Right lobe of liver (tissue), 6 donors: ENCODE data around the gene ACSF2. TPM values are rescaled to one million over a fixed set of nuclear protein-coding genes. Genes with fewer than 3 reads are reported as not detected.
A peak's percentile ranks its signal among the peaks of the same experiment; 100 is the strongest.
"Not testable (repeated sequence)": the region's sequence is repeated elsewhere in the genome, so short reads cannot be mapped to it uniquely, and the experiment has no call there.

Experiments used
- ATAC-seq, 4 donors: fragments of 200-7000 bp; cut with Tn5 transposase; one replicate each; pipeline ENCODE4 v1.9.1; 2020; ENCODE audit warnings: mild to moderate bottlenecking in 4 of 4, moderate library complexity in 4 of 4
- DNase-seq, 3 donors: peaks; one replicate each; pipeline ENCODE4 v3.0.0-alpha.2; 2020
- H3K27ac ChIP-seq, 3 donors: fragments of 200-600 bp; one replicate each; pipeline ENCODE4 v1.8.0; 2022
- H3K27me3 ChIP-seq, 2 donors: fragments of 200-600 bp; one replicate each; pipeline ENCODE4 v1.8.0; 2022
- H3K36me3 ChIP-seq, 4 donors: fragments of 200-600 bp; sonication (generic) in 1 of 4; one replicate each; pipeline versions ENCODE4 v1.5.1 to v1.8.0; 2017 to 2022; ENCODE audit warnings: control low read depth in 1 of 4
- H3K4me1 ChIP-seq, 4 donors: fragments of 200-600 bp; sonication (generic) in 1 of 4; one replicate each; pipeline versions ENCODE4 v1.5.1 to v1.8.0; 2017 to 2022; ENCODE audit warnings: control low read depth in 1 of 4
- H3K4me3 ChIP-seq, 3 donors: fragments of 200-600 bp; one replicate each; pipeline ENCODE4 v1.8.0; 2022
- H3K9me3 ChIP-seq, 4 donors: fragments of 200-600 bp; sonication (generic) in 1 of 4; one replicate each; pipeline versions ENCODE4 v1.5.1 to v1.8.0; 2017 to 2022; ENCODE audit warnings: control low read depth in 1 of 4
- CTCF ChIP-seq, 4 donors: fragments of 200-600 bp in 3 of 4; fragments of 450-650 bp in 1 of 4; IDR thresholded peaks; one replicate each; pipeline versions ENCODE4 v1.5.1 to v1.8.0; 2016 to 2022; ENCODE audit warnings: antibody characterized with exemption in 4 of 4, mild to moderate bottlenecking in 2 of 4
- POLR2A ChIP-seq: fragments of 450-650 bp; IDR thresholded peaks from one replicate; pipeline ENCODE4 v1.6.1; 2017; ENCODE audit warnings: antibody characterized with exemption, mild to moderate bottlenecking
- WGBS: methylation state at CpG from one replicate; pipeline ENCODE4 v1.1.6; 2018; ENCODE audit warnings: low coverage, low lambda C conversion rate; ENCODE audit not compliant: insufficient coverage; ENCODE audit errors: missing lambda C conversion rate; 5-methylcytosine and 5-hydroxymethylcytosine counted together
- intact Hi-C, 2 donors: fragments of 100-400 bp; cut with DNase I; formaldehyde crosslinking; loops; one replicate each; pipeline versions ENCODE4 v1.11.2 to v1.14.1; 2022
- total RNA-seq, 6 experiments: library from RNA; depleted of rRNA in 2 of 6; stranded (reverse); fragments of >200 nt in 2 of 6; fragmentation: NEBNext Ultra II Directional in 3 of 6; extraction: Animal tissue kit (Norgen Biotek cat#: 25700) in 3 of 6; gene quantifications; one replicate each; pipeline versions ENCODE4 v1.1.0 to v1.2.4, GENCODE V29; 2016 to 2023
- donor health status: DM: no; HTN: yes; CAD: no.
- donor health status: DM: no; HTN: no; CAD: no.
- donor health status: DM: no; HTN: no; CAD: no.
- donor health status: DM: no; HTN: yes; CAD: no.
- donor health status: DM: no; HTN: yes; CAD: no.

Gene ACSF2
- total RNA-seq, 6 experiments from 2014 or later = 25.1 to 60.9 (median 36.9) TPM

- Histone ChIP-seq H3K36me3 (peaks cover 0 to 8% (median 0%) of the 10 kb centered on the region in 4 donors), H3K27ac (peak overlapping the region in 1 of 3 donors; percentile 79), H3K4me1 (peaks cover 0 to 56% (median 15%) of the 10 kb centered on the region in 4 donors), H3K4me3 (no peak overlapping the region), H3K9me3 (no peaks in the 10 kb centered on the region), H3K27me3 (no peaks in the 10 kb centered on the region)
- ATAC-seq (no peak), DNase-seq (no peak)
- no CpG with 5 or more reads among the region's 11 CpGs for WGBS
- TF ChIP-seq CTCF (IDR thresholded peaks at IDR 0.05) (no peak), POLR2A (no peak)
- intact Hi-C loops = no loop called here
Measured at GRCh38 chr17:50473901-50474300, 47.9 kb downstream of the ACSF2 start.

- H3K9me3 ChIP-seq = no peaks in the 10 kb centered on the region
- H3K4me3 ChIP-seq = no peak overlapping the region
- DNase-seq = peak in 2 of 3 donors; percentile 76 to 77
- H3K27ac ChIP-seq = peak overlapping the region in 1 of 3 donors; percentile 79
- TF ChIP-seq POLR2A (no peak), CTCF (IDR thresholded peaks at IDR 0.05) (no peak)
- WGBS = 37% methylated on average over 5 of the region's 6 CpGs
- intact Hi-C loops = no loop called here
- peaks cover 0 to 54% (median 14%) of the 10 kb centered on the region in 4 donors for H3K4me1 ChIP-seq
- peak; percentile 2 to 21 (median 10) for ATAC-seq
- H3K36me3 ChIP-seq = peaks cover 0 to 8% (median 0%) of the 10 kb centered on the region in 4 donors
- H3K27me3 ChIP-seq = no peaks in the 10 kb centered on the region
Measured at GRCh38 chr17:50474523-50474922, 48.5 kb downstream of the ACSF2 start.

GRCh38 chr17:50475362-50475761, 49.3 kb downstream of the ACSF2 start:
- TF ChIP-seq POLR2A (no peak), CTCF (IDR thresholded peaks at IDR 0.05) (no peak)
- DNase-seq = no peak
- WGBS = 54% methylated on average over 4 of the region's 4 CpGs
- intact Hi-C loops = loop anchor here in 1 of 2 donors (5.0 kb wide), 1 partner anchor 48 kb away; the partner anchor contains the start of gene ACSF2
- no peaks in the 10 kb centered on the region for H3K27me3 ChIP-seq
- peak overlapping the region in 2 of 3 donors; percentile 13 to 79 for H3K27ac ChIP-seq
- H3K36me3 ChIP-seq = peaks cover 0 to 8% (median 0%) of the 10 kb centered on the region in 4 donors
- no peak for ATAC-seq
- peak overlapping the region in 2 of 3 donors; percentile 46 to 47 for H3K4me3 ChIP-seq
- H3K4me1 ChIP-seq = peaks cover 0 to 62% (median 17%) of the 10 kb centered on the region in 4 donors
- H3K9me3 ChIP-seq = no peaks in the 10 kb centered on the region

- peak overlapping the region in 2 of 3 donors; percentile 46 to 47 for H3K4me3 ChIP-seq
- not testable (repeated sequence) for H3K9me3 ChIP-seq, H3K36me3 ChIP-seq, H3K27me3 ChIP-seq
- peak overlapping the region; percentile 43 to 92 (median 79) for H3K27ac ChIP-seq
- DNase-seq (peak in 1 of 3 donors; percentile 69), ATAC-seq (peak; percentile 25 to 44 (median 28))
- peaks cover 0 to 64% (median 17%) of the 10 kb centered on the region in 4 donors for H3K4me1 ChIP-seq
- 16% methylated on average over 25 of the region's 33 CpGs for WGBS
- intact Hi-C loops = loop anchor here in 1 of 2 donors (5.0 kb wide), 1 partner anchor 49 kb away; the partner anchor contains the start of gene ACSF2
Measured at GRCh38 chr17:50475775-50476544, 49.9 kb downstream of the ACSF2 start.
